Measurements from ENCODE around the gene RABL3.

- TF ChIP-seq, protein P1, sequence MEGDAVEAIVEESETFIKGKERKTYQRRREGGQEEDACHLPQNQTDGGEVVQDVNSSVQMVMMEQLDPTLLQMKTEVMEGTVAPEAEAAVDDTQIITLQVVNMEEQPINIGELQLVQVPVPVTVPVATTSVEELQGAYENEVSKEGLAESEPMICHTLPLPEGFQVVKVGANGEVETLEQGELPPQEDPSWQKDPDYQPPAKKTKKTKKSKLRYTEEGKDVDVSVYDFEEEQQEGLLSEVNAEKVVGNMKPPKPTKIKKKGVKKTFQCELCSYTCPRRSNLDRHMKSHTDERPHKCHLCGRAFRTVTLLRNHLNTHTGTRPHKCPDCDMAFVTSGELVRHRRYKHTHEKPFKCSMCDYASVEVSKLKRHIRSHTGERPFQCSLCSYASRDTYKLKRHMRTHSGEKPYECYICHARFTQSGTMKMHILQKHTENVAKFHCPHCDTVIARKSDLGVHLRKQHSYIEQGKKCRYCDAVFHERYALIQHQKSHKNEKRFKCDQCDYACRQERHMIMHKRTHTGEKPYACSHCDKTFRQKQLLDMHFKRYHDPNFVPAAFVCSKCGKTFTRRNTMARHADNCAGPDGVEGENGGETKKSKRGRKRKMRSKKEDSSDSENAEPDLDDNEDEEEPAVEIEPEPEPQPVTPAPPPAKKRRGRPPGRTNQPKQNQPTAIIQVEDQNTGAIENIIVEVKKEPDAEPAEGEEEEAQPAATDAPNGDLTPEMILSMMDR (conservative IDR thresholded peaks at IDR 0.05; ENCODE audit: low read depth, low read length) = no peak
- no peak for TF ChIP-seq EZH2 (IDR thresholded peaks at IDR 0.05; ENCODE audit: borderline replicate concordance, low read depth, low read length, poor library complexity, severe bottlenecking)
Measured at GRCh38 chr3:120681018-120681417, 61.3 kb downstream of the RABL3 start.
